H9 (cell line): ENCODE data around the gene MBD2. TPM values are rescaled to one million over a fixed set of nuclear protein-coding genes. Genes with fewer than 3 reads are reported as not detected.

Source experiments
- DNase-seq: peaks from one replicate; pipeline ENCODE4 v3.0.0-alpha.2; 2017
- H2AFZ ChIP-seq: one replicate; pipeline ENCODE4 v1.6.1; 2013; ENCODE audit warnings: mild to moderate bottlenecking, low read length, control low read depth, moderate library complexity
- H2AK5ac ChIP-seq: 2 replicates; pipeline ENCODE4 v1.6.1; 2013; ENCODE audit warnings: low read length, control low read depth, mixed read lengths; ENCODE audit not compliant: insufficient read length
- H2BK120ac ChIP-seq: one replicate; pipeline ENCODE4 v1.6.1; 2013; ENCODE audit warnings: low read depth, mild to moderate bottlenecking, low read length, control low read depth, inconsistent platforms; ENCODE audit not compliant: poor library complexity, severe bottlenecking
- H2BK12ac ChIP-seq: 2 replicates; pipeline ENCODE4 v1.6.1; 2013; ENCODE audit warnings: low read length, control low read depth, mixed read lengths, low read depth; ENCODE audit not compliant: insufficient read length
- H2BK15ac ChIP-seq: 2 replicates; pipeline ENCODE4 v1.6.1; 2013; ENCODE audit warnings: low read depth, low read length, control low read depth
- H2BK20ac ChIP-seq: one replicate; pipeline ENCODE4 v1.6.1; 2013; ENCODE audit warnings: low read depth, mild to moderate bottlenecking, low read length, control low read depth, inconsistent platforms; ENCODE audit not compliant: poor library complexity, severe bottlenecking
- H2BK5ac ChIP-seq: 2 replicates; pipeline ENCODE4 v1.6.1; 2013; ENCODE audit warnings: low read length, control low read depth, mixed read lengths; ENCODE audit not compliant: insufficient read length
- H3K14ac ChIP-seq: 2 replicates; pipeline ENCODE4 v1.6.1; 2013; ENCODE audit warnings: low read length, control low read depth; ENCODE audit not compliant: insufficient read depth
- H3K18ac ChIP-seq: 2 replicates; pipeline ENCODE4 v1.6.1; 2013; ENCODE audit warnings: low read depth, mild to moderate bottlenecking, mixed read lengths, low read length, control low read depth; ENCODE audit not compliant: insufficient read length
- H3K23ac ChIP-seq: 2 replicates; pipeline ENCODE4 v1.6.1; 2013; ENCODE audit warnings: low read length, control low read depth, mixed read lengths, low read depth; ENCODE audit not compliant: insufficient read length
- H3K23me2 ChIP-seq: 2 replicates; pipeline ENCODE4 v1.6.1; 2013; ENCODE audit warnings: low read depth, mild to moderate bottlenecking, mixed read lengths, low read length, control low read depth; ENCODE audit not compliant: insufficient read length, poor library complexity, severe bottlenecking
- H3K27ac ChIP-seq: 2 replicates; pipeline ENCODE4 v1.5.1; 2013; ENCODE audit warnings: low read length, control low read depth, mixed read lengths, low read depth; ENCODE audit not compliant: insufficient read length
- H3K27me3 ChIP-seq: 2 replicates; pipeline ENCODE4 v1.6.1; 2013; ENCODE audit warnings: low read length, control low read depth, inconsistent platforms; ENCODE audit not compliant: insufficient read depth
- H3K4ac ChIP-seq: 2 replicates; pipeline ENCODE4 v1.6.1; 2013; ENCODE audit warnings: low read depth, mild to moderate bottlenecking, control low read depth, inconsistent platforms, low read length, moderate library complexity
- H3K4me1 ChIP-seq: 2 replicates; pipeline ENCODE4 v1.6.1; 2013; ENCODE audit warnings: low read length, control low read depth, inconsistent platforms; ENCODE audit not compliant: insufficient read depth
- H3K4me2 ChIP-seq: 2 replicates; pipeline ENCODE4 v1.6.1; 2013; ENCODE audit warnings: low read length, control low read depth, mixed read lengths; ENCODE audit not compliant: insufficient read length, insufficient read depth
- H3K56ac ChIP-seq: 2 replicates; pipeline ENCODE4 v1.6.1; 2013; ENCODE audit warnings: low read depth, mild to moderate bottlenecking, mixed read lengths, low read length, control low read depth; ENCODE audit not compliant: insufficient read length
- H3K79me1 ChIP-seq: 2 replicates; pipeline ENCODE4 v1.6.1; 2013; ENCODE audit warnings: low read depth, mild to moderate bottlenecking, moderate library complexity, low read length, control low read depth, inconsistent platforms; ENCODE audit not compliant: insufficient read depth, poor library complexity, severe bottlenecking
- H3K79me2 ChIP-seq: 2 replicates; pipeline ENCODE4 v1.6.1; 2013; ENCODE audit warnings: low read length, control low read depth, inconsistent platforms; ENCODE audit not compliant: insufficient read depth
- H3K9ac ChIP-seq: 2 replicates; pipeline ENCODE4 v1.6.1; 2013; ENCODE audit warnings: low read length, control low read depth, mixed read lengths; ENCODE audit not compliant: insufficient read length; ENCODE audit errors: extremely low read depth
- H3K9me3 ChIP-seq: one replicate; pipeline ENCODE4 v1.6.1; 2013; ENCODE audit warnings: low read depth, low read length, inconsistent platforms; ENCODE audit not compliant: control insufficient read depth
- H3T11ph ChIP-seq: one replicate; pipeline ENCODE4 v1.6.1; 2013; ENCODE audit warnings: mild to moderate bottlenecking, low read length, control low read depth, inconsistent platforms
- H4K20me1 ChIP-seq: one replicate; pipeline ENCODE4 v1.6.1; 2013; ENCODE audit not compliant: control insufficient read depth, insufficient read length, insufficient read depth
- H4K5ac ChIP-seq: 2 replicates; pipeline ENCODE4 v1.6.1; 2013; ENCODE audit warnings: low read depth, mild to moderate bottlenecking, mixed read lengths, low read length, control low read depth; ENCODE audit not compliant: insufficient read length
- H4K8ac ChIP-seq: replicated peaks from 2 replicates; pipeline ENCODE4 v1.6.1; 2013; ENCODE audit warnings: low read length, control low read depth, mixed read lengths, low read depth; ENCODE audit not compliant: insufficient read length
- H4K91ac ChIP-seq: 2 replicates; pipeline ENCODE4 v1.6.1; 2013; ENCODE audit warnings: low read depth, mild to moderate bottlenecking, moderate library complexity, mixed read lengths, low read length, control low read depth; ENCODE audit not compliant: insufficient read length
- H3K27ac Mint-ChIP-seq, 3 experiments: 2 replicates in 2 of 3; 3 replicates in 1 of 3; pipeline ENCODE4 v1.8.0; 2020 to 2021; ENCODE audit warnings: mixed read lengths in 3 of 3, mild to moderate bottlenecking in 1 of 3, moderate library complexity in 1 of 3
- H3K27me3 Mint-ChIP-seq: 2 replicates; pipeline ENCODE4 v1.8.0; 2021; ENCODE audit warnings: low read depth, mild to moderate bottlenecking, moderate library complexity, mixed read lengths
- H3K36me3 Mint-ChIP-seq, 3 experiments: 2 replicates in 2 of 3; 3 replicates in 1 of 3; pipeline ENCODE4 v1.8.0; 2020 to 2021; ENCODE audit warnings: low read depth in 3 of 3, mixed read lengths in 3 of 3; ENCODE audit not compliant: insufficient read depth in 1 of 3
- H3K4me1 Mint-ChIP-seq, 2 experiments: 2 replicates each; pipeline ENCODE4 v1.8.0; 2020; ENCODE audit warnings: mixed read lengths in 2 of 2
- H3K4me3 Mint-ChIP-seq, 2 experiments: 2 replicates in 1 of 2; 3 replicates in 1 of 2; pipeline ENCODE4 v1.8.0; 2020 to 2021; ENCODE audit warnings: mild to moderate bottlenecking in 2 of 2, mixed read lengths in 2 of 2, moderate library complexity in 1 of 2
- H3K9me3 Mint-ChIP-seq, 2 experiments: 2 replicates in 1 of 2; 3 replicates in 1 of 2; pipeline ENCODE4 v1.8.0; 2020; ENCODE audit warnings: mild to moderate bottlenecking in 2 of 2, mixed read lengths in 2 of 2, moderate library complexity in 1 of 2
- CTCF ChIP-seq: fragments of 200-600 bp; sonication (generic); conservative IDR thresholded peaks from 3 replicates; pipeline ENCODE4 v1.8.0; 2021; ENCODE audit warnings: antibody characterized with exemption, mild to moderate bottlenecking
- WGBS: extraction: QIAGEN DNeasy Blood & Tissue Kit; methylation state at CpG from one replicate; pipeline ENCODE4 v1.1.7; 2013; ENCODE audit warnings: missing lambda C conversion rate, low lambda C conversion rate, mixed read lengths; ENCODE audit not compliant: insufficient read length; ENCODE audit errors: extremely low coverage; 5-methylcytosine and 5-hydroxymethylcytosine counted together
- total RNA-seq: library from RNA; stranded (reverse); gene quantifications from 2 replicates; pipeline ENCODE4 v1.2.1, GENCODE V29; 2021

The MBD2 gene
- total RNA-seq, 1 experiment from 2014 or later: 34.0 TPM

DNA sequence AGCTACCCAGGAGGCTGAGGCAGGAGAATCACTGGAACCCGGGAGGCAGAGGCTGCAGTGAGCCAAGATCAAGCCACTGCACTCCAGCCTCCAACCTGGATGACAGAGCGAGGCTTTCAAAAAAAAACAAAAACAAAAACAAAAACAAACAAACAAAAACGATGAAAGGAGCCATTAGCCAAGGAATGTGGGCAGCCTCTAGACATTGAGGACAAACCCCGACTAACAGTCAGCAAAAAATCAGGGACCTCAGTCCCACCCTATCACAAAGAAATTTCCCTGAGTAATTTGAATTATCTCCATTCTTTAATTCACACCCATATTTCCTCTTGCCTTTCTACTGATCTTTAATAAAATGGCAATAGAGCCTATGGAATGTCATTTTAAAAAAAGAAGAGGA is 75.8 kb downstream of the MBD2 start:
- Histone ChIP-seq H3K9ac (no peak overlapping the region), H3K4me1 (no peaks in the 10 kb centered on the region; the same call in 1 of the 2 replicates), H3K4ac (no peak overlapping the region), H4K91ac (no peak overlapping the region), H3K27ac (no peak overlapping the region), H2BK12ac (no peak overlapping the region), H2BK20ac (no peak overlapping the region), H4K20me1 (peaks cover 2% of the 10 kb centered on the region), H3K27me3 (no peaks in the 10 kb centered on the region), H2BK5ac (no peak overlapping the region), H2BK15ac (no peak overlapping the region), H3K23me2 (no peaks in the 10 kb centered on the region), H3K56ac (no peak overlapping the region), H4K8ac (no peak overlapping the region), H4K5ac (no peak overlapping the region), H2AFZ (no peak overlapping the region), H3K79me2 (no peaks in the 10 kb centered on the region), H3K14ac (no peak overlapping the region), H2AK5ac (no peak overlapping the region), H3K18ac (no peak overlapping the region), H3K23ac (no peak overlapping the region), H3K4me2 (no peak overlapping the region), H3K79me1 (no peaks in the 10 kb centered on the region), H3T11ph (no peak overlapping the region), H3K9me3 (no peaks in the 10 kb centered on the region), H2BK120ac (no peak overlapping the region)
- no peaks in the 10 kb centered on the region for H3K27me3 Mint-ChIP-seq
- DNase-seq: no peak
- H3K27ac Mint-ChIP-seq: 0 out of 7 replicates have a peak overlapping the region, but pooled peaks of 1 of the 3 experiments have one; percentile 19
- no CpG with 5 or more reads among the region's 4 CpGs for WGBS
- peaks cover 3 to 5% of the 10 kb centered on the region in 2 experiments for H3K9me3 Mint-ChIP-seq
- TF ChIP-seq CTCF: no peak
- H3K4me1 Mint-ChIP-seq: peaks cover 20 to 22% of the 10 kb centered on the region in 2 experiments
- no peak overlapping the region for H3K4me3 Mint-ChIP-seq
- H3K36me3 Mint-ChIP-seq: peaks cover 0 to 4% (median 0%) of the 10 kb centered on the region in 3 experiments; a peak in 2 of 7 replicates
